Mucosa of descending colon (tissue), 3 donors: Measurements from ENCODE around the gene LCP2. TPM values are rescaled to one million over a fixed set of nuclear protein-coding genes. Genes with fewer than 3 reads are reported as not detected.
A peak's percentile ranks its signal among the peaks of the same experiment; 100 is the strongest.

Experiments
- ATAC-seq: fragments of 200-7000 bp; cut with Tn5 transposase; one replicate; pipeline ENCODE4 v1.9.1; 2020; ENCODE audit warnings: mild to moderate bottlenecking, moderate library complexity
- DNase-seq, 3 donors: peaks; one replicate each; pipeline ENCODE4 v3.0.0-alpha.2; 2020
- H3K36me3 ChIP-seq: fragments of 200-600 bp; one replicate; pipeline ENCODE4 v1.8.0; 2021; ENCODE audit warnings: low read depth, mild to moderate bottlenecking
- H3K4me1 ChIP-seq: fragments of 200-600 bp; one replicate; pipeline ENCODE4 v1.8.0; 2021; ENCODE audit warnings: low read depth, mild to moderate bottlenecking
- H3K4me3 ChIP-seq: fragments of 200-600 bp; one replicate; pipeline ENCODE4 v1.8.0; 2021; ENCODE audit warnings: mild to moderate bottlenecking
- H3K9me3 ChIP-seq: fragments of 200-600 bp; one replicate; pipeline ENCODE4 v1.8.0; 2021; ENCODE audit warnings: mild to moderate bottlenecking
- CTCF ChIP-seq: fragments of 200-600 bp; IDR thresholded peaks from one replicate; pipeline ENCODE4 v1.8.0; 2022; ENCODE audit warnings: antibody characterized with exemption, mild to moderate bottlenecking
- intact Hi-C, 2 donors: fragments of 100-400 bp; cut with DNase I in 1 of 2; cut with micrococcal nuclease in 1 of 2; formaldehyde crosslinking; loops; one replicate each; pipeline versions ENCODE4 v1.11.0 to v1.11.1; 2022; cut with DNase I, micrococcal nuclease
- total RNA-seq, 3 donors: library from RNA; stranded (reverse); fragmentation: NEBNext Ultra II Directional in 2 of 3; extraction: Animal tissue kit (Norgen Biotek cat#: 25700) in 2 of 3; gene quantifications; one replicate each; pipeline versions ENCODE4 v1.2.1 to v1.2.4, GENCODE V29; 2021 to 2023
- donor health status: DM: no; HTN: no; CAD: no; lungs with moderate emphysema.
- donor health status: DM: no; HTN: no; CAD: no.
- donor health status: DM: no; HTN: yes; CAD: no.

The LCP2 gene
- total RNA-seq, 3 donors from 2014 or later = 13.5 to 24.5 (median 22.9) TPM

GRCh38 chr5:170226661-170227060, 70.9 kb downstream of the LCP2 start:
- H3K36me3 ChIP-seq = no peaks in the 10 kb centered on the region
- intact Hi-C loops = loop anchor here (5.0 to 10.0 kb wide), 2 partner anchors 196 to 198 kb away; no protein-coding TSS in a partner anchor
- H3K9me3 ChIP-seq = no peaks in the 10 kb centered on the region
- ATAC-seq = no peak
- no peak for TF ChIP-seq CTCF
- H3K4me1 ChIP-seq = no peaks in the 10 kb centered on the region
- no peak overlapping the region for H3K4me3 ChIP-seq
- DNase-seq = no peak

- Histone ChIP-seq H3K4me1 (no peaks in the 10 kb centered on the region), H3K9me3 (no peaks in the 10 kb centered on the region), H3K4me3 (no peak overlapping the region), H3K36me3 (no peaks in the 10 kb centered on the region)
- DNase-seq (no peak), ATAC-seq (no peak)
- intact Hi-C loops = loop anchor here (5.0 to 10.0 kb wide), 2 partner anchors 196 to 199 kb away; no protein-coding TSS in a partner anchor
- TF ChIP-seq CTCF = no peak
These were observed 71.4 kb downstream of the LCP2 start for GRCh38 chr5:170226129-170226615.

- H3K4me1 ChIP-seq = no peaks in the 10 kb centered on the region
- peak in 2 of 3 donors; percentile 38 to 84 for DNase-seq
- TF ChIP-seq CTCF = peak; percentile 31
- H3K9me3 ChIP-seq = no peaks in the 10 kb centered on the region
- peak; percentile 54 for ATAC-seq
- no peak overlapping the region for H3K4me3 ChIP-seq
- no peaks in the 10 kb centered on the region for H3K36me3 ChIP-seq
- intact Hi-C loops = loop anchor here (5.0 to 10.0 kb wide), 2 partner anchors 197 to 199 kb away; no protein-coding TSS in a partner anchor
These were observed 72.0 kb downstream of the LCP2 start for GRCh38 chr5:170225326-170226128.

- Histone ChIP-seq H3K36me3 (no peaks in the 10 kb centered on the region), H3K9me3 (no peaks in the 10 kb centered on the region), H3K4me3 (no peak overlapping the region), H3K4me1 (no peaks in the 10 kb centered on the region)
- TF ChIP-seq CTCF = no peak
- ATAC-seq = no peak
- intact Hi-C loops = loop anchor here in 1 of 2 donors (10.0 kb wide), 1 partner anchor 201 kb away; no protein-coding TSS in a partner anchor
- no peak for DNase-seq
These were observed 73.7 kb downstream of the LCP2 start for GRCh38 chr5:170223906-170224305.

- no peak for DNase-seq
- no peak for ATAC-seq
- H3K4me1 ChIP-seq = no peaks in the 10 kb centered on the region
- no peaks in the 10 kb centered on the region for H3K36me3 ChIP-seq
- H3K9me3 ChIP-seq = no peaks in the 10 kb centered on the region
- intact Hi-C loops = loop anchor here in 1 of 2 donors (10.0 kb wide), 1 partner anchor 201 kb away; no protein-coding TSS in a partner anchor
- TF ChIP-seq CTCF = no peak
- no peak overlapping the region for H3K4me3 ChIP-seq
These were observed 74.2 kb downstream of the LCP2 start for GRCh38 chr5:170223360-170223759.
